ENCODE data around the gene FNDC5.

GRCh38 chr1:32863218-32863880, 7.4 kb downstream of the FNDC5 start:
- TF ChIP-seq CTCF (IDR thresholded peaks at IDR 0.05; ENCODE audit: low read depth, low read length, missing input control), result no peak
- TF ChIP-seq REST (IDR thresholded peaks at IDR 0.05), result no peak
- TF ChIP-seq GABPA (IDR thresholded peaks at IDR 0.05 in 1 of 2, conservative IDR thresholded peaks at IDR 0.05 in 1 of 2), result no peak
- TF ChIP-seq RAD21 (IDR thresholded peaks at IDR 0.05), result no peak
- no peak for TF ChIP-seq SP1 (IDR thresholded peaks at IDR 0.05)
- TF ChIP-seq FOXA1 (IDR thresholded peaks at IDR 0.05), result no peak
- no peak for TF ChIP-seq MAX (IDR thresholded peaks at IDR 0.05)
- no peak for TF ChIP-seq JUND (IDR thresholded peaks at IDR 0.05)
- TF ChIP-seq TAF1 (conservative IDR thresholded peaks at IDR 0.05), result no peak
- TF ChIP-seq NR2F2 (IDR thresholded peaks at IDR 0.05), result no peak
